Measurements from ENCODE around the gene ALK. TPM values are rescaled to one million over a fixed set of nuclear protein-coding genes. Genes with fewer than 3 reads are reported as not detected.

Gene ALK
- total and polyA plus RNA-seq, 2 experiments from 2014 or later: 0.35 TPM; not detected in 1

- ATAC-seq (no peak), DNase-seq (ENCODE audit: low spot score) (no peak)
- no peaks in the 10 kb centered on the region for H3K27me3 ChIP-seq (ENCODE audit: insufficient read depth)
- Mint-ChIP-seq H3K4me3 (no peak overlapping the region), H3K27ac (no peak overlapping the region), H3K36me3 (ENCODE audit: low read depth) (no peaks in the 10 kb centered on the region; the same call in 2 of the 3 replicates), H3K27me3 (ENCODE audit: insufficient read depth, low read depth, poor library complexity) (peaks cover 3% of the 10 kb centered on the region), H3K9me3 (no peaks in the 10 kb centered on the region), H3K4me1 (no peaks in the 10 kb centered on the region; the same call in 2 of the 3 replicates)
- no peaks in the 10 kb centered on the region for H4K20me1 ChIP-seq (replicated peaks; ENCODE audit: insufficient read depth)
- TF ChIP-seq CREB1 (CRISPR knock-in tag; IDR thresholded peaks at IDR 0.05; ENCODE audit: low read depth) (no peak), CTCF (conservative IDR thresholded peaks at IDR 0.05; ENCODE audit: low read depth in 2 of 2) (no peak), EZH2phosphoT487 (IDR thresholded peaks at IDR 0.05; ENCODE audit: unreplicated experiment) (no peak), JUNB (IDR thresholded peaks at IDR 0.05; ENCODE audit: unreplicated experiment) (no peak), ZNF114 (CRISPR knock-in tag; IDR thresholded peaks at IDR 0.05) (no peak), REST (IDR thresholded peaks at IDR 0.05; ENCODE audit: unreplicated experiment) (no peak), ZNF331 (CRISPR knock-in tag; IDR thresholded peaks at IDR 0.05; ENCODE audit: low read depth) (no peak), ZNF462 (CRISPR knock-in tag; IDR thresholded peaks at IDR 0.05) (no peak), ETS1 (IDR thresholded peaks at IDR 0.05) (no peak), NANOG (IDR thresholded peaks at IDR 0.05; ENCODE audit: borderline replicate concordance) (no peak), STAT1 (IDR thresholded peaks at IDR 0.05; ENCODE audit: unreplicated experiment) (no peak), POLR2AphosphoS5 (IDR thresholded peaks at IDR 0.05; ENCODE audit: low read depth) (no peak), EZH2 (IDR thresholded peaks at IDR 0.05; ENCODE audit: low read depth, unreplicated experiment) (no peak)
- H3K4me1 ChIP-seq (ENCODE audit: insufficient read depth): no peaks in the 10 kb centered on the region
- peak overlapping the region; percentile 43; the same call in 1 of the 2 replicates for H2AFZ ChIP-seq
- no peak overlapping the region for H3K4me3 ChIP-seq
- no peaks in the 10 kb centered on the region for H3F3A ChIP-seq (replicated peaks; ENCODE audit: low read depth)
- no peak overlapping the region for H3K27ac ChIP-seq (ENCODE audit: low read depth)
- H3K79me2 ChIP-seq (replicated peaks; ENCODE audit: insufficient read depth): no peaks in the 10 kb centered on the region
- H3K36me3 ChIP-seq (ENCODE audit: insufficient read depth): no peaks in the 10 kb centered on the region
- no peak overlapping the region for H3K4me2 ChIP-seq
- H3K9me2 ChIP-seq (ENCODE audit: insufficient read depth): peaks cover 5% of the 10 kb centered on the region; the same call in 1 of the 2 replicates
These were observed 19.3 kb upstream of the ALK start for GRCh38 chr2:29940706-29941105.
